Suprapubic skin (tissue), 4 donors: Measurements from ENCODE around the gene RAB27A. TPM values are rescaled to one million over a fixed set of nuclear protein-coding genes. Genes with fewer than 3 reads are reported as not detected.
"Not testable (repeated sequence)": the region's sequence is repeated elsewhere in the genome, so short reads cannot be mapped to it uniquely, and the experiment has no call there.

Experiments
- DNase-seq, 2 donors: peaks; one replicate each; pipeline ENCODE4 v3.0.0-alpha.2; 2019; ENCODE audit warnings: low spot score in 2 of 2
- H3K27ac ChIP-seq: fragments of 200-600 bp; sonication (generic); one replicate; pipeline ENCODE4 v1.5.1; 2019
- H3K27me3 ChIP-seq: fragments of 200-600 bp; sonication (generic); one replicate; pipeline ENCODE4 v1.5.1; 2019
- H3K36me3 ChIP-seq: fragments of 200-600 bp; sonication (generic); one replicate; pipeline ENCODE4 v1.5.1; 2019
- H3K4me1 ChIP-seq: fragments of 200-600 bp; sonication (generic); one replicate; pipeline ENCODE4 v1.5.1; 2019
- H3K4me3 ChIP-seq: fragments of 200-600 bp; sonication (generic); one replicate; pipeline ENCODE4 v1.5.1; 2019; ENCODE audit warnings: mild to moderate bottlenecking
- H3K9me3 ChIP-seq: fragments of 200-600 bp; sonication (generic); one replicate; pipeline ENCODE4 v1.5.1; 2019
- EP300 ChIP-seq: sonication (generic); formaldehyde crosslinking; IDR thresholded peaks from one replicate; pipeline ENCODE4 v1.6.1; 2017; ENCODE audit warnings: antibody characterized with exemption
- POLR2A ChIP-seq, 2 donors: fragments of 450-650 bp; IDR thresholded peaks; one replicate each; pipeline ENCODE4 v1.6.1; 2017; ENCODE audit warnings: antibody characterized with exemption in 2 of 2, mild to moderate bottlenecking in 2 of 2, moderate library complexity in 2 of 2
- POLR2AphosphoS5 ChIP-seq, 3 donors: sonication (generic); formaldehyde crosslinking; IDR thresholded peaks; one replicate each; pipeline ENCODE4 v1.6.1; 2017; ENCODE audit warnings: antibody characterized with exemption in 3 of 3
- WGBS: methylation state at CpG from one replicate; pipeline ENCODE4 v1.1.5; 2018; 5-methylcytosine and 5-hydroxymethylcytosine counted together
- total RNA-seq, 4 donors: library from RNA; depleted of rRNA; stranded (reverse); fragments of >200 nt; gene quantifications; one replicate each; pipeline ENCODE4 v1.1.0, GENCODE V29; 2016
- TF ChIP-seq, protein P1 (sequence below), 2 donors: fragments of 200-600 bp in 1 of 2; fragments of 450-650 bp in 1 of 2; sonication (generic) in 1 of 2; IDR thresholded peaks; one replicate each; pipeline ENCODE4 v1.5.1; 2016 to 2019; ENCODE audit warnings: antibody characterized with exemption in 2 of 2, mild to moderate bottlenecking in 1 of 2, moderate library complexity in 1 of 2

RAB27A gene
- total RNA-seq, 4 donors from 2014 or later, result 7.8 to 16.1 (median 9.2) TPM

DNA sequence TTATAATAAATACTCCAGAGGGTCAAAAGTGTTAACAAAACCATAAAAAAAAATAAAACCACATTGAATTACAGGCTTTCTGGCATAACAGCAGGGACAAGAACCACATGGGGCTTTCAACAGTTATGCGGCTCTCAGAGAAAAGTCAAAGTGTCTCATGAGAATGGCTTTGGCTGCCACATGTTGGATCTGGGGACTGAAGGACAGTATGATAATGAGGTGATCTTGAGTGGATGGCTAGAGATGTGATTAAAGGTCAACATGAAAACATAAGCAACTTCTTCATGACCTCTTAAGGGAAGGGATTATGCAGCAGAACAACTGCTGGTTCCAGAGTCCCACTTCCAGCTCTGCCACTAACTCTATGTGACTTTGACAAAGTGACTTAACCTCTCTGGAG lies 5.2 kb downstream of the RAB27A start:
- H3K27ac ChIP-seq, result no peak overlapping the region
- WGBS, result 81% methylated on average over 1 of the region's 1 CpG
- no peaks in the 10 kb centered on the region for H3K27me3 ChIP-seq
- H3K36me3 ChIP-seq, result no peaks in the 10 kb centered on the region
- H3K4me1 ChIP-seq, result peaks cover 22% of the 10 kb centered on the region
- no peaks in the 10 kb centered on the region for H3K9me3 ChIP-seq
- DNase-seq, result no peak
- no peak for TF ChIP-seq EP300
- TF ChIP-seq, protein P1, sequence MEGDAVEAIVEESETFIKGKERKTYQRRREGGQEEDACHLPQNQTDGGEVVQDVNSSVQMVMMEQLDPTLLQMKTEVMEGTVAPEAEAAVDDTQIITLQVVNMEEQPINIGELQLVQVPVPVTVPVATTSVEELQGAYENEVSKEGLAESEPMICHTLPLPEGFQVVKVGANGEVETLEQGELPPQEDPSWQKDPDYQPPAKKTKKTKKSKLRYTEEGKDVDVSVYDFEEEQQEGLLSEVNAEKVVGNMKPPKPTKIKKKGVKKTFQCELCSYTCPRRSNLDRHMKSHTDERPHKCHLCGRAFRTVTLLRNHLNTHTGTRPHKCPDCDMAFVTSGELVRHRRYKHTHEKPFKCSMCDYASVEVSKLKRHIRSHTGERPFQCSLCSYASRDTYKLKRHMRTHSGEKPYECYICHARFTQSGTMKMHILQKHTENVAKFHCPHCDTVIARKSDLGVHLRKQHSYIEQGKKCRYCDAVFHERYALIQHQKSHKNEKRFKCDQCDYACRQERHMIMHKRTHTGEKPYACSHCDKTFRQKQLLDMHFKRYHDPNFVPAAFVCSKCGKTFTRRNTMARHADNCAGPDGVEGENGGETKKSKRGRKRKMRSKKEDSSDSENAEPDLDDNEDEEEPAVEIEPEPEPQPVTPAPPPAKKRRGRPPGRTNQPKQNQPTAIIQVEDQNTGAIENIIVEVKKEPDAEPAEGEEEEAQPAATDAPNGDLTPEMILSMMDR (IDR thresholded peaks at IDR 0.05), result no peak
- no peak for TF ChIP-seq POLR2AphosphoS5 (IDR thresholded peaks at IDR 0.05)
- no peak for TF ChIP-seq POLR2A (IDR thresholded peaks at IDR 0.05)
- no peak overlapping the region for H3K4me3 ChIP-seq

GRCh38 chr15:55283379-55284147 lies 6.0 kb downstream of the RAB27A start:
- H3K27ac ChIP-seq, result no peak overlapping the region
- TF ChIP-seq POLR2AphosphoS5 (IDR thresholded peaks at IDR 0.05), result no peak
- no peak for TF ChIP-seq POLR2A (IDR thresholded peaks at IDR 0.05)
- TF ChIP-seq, protein P1 (IDR thresholded peaks at IDR 0.05), result no peak
- TF ChIP-seq EP300, result no peak
- 85% methylated on average over 6 of the region's 6 CpGs for WGBS
- H3K4me3 ChIP-seq, result no peak overlapping the region
- no peaks in the 10 kb centered on the region for H3K27me3 ChIP-seq
- H3K36me3 ChIP-seq, result no peaks in the 10 kb centered on the region
- no peaks in the 10 kb centered on the region for H3K9me3 ChIP-seq
- peaks cover 15% of the 10 kb centered on the region for H3K4me1 ChIP-seq
- DNase-seq, result no peak

DNA sequence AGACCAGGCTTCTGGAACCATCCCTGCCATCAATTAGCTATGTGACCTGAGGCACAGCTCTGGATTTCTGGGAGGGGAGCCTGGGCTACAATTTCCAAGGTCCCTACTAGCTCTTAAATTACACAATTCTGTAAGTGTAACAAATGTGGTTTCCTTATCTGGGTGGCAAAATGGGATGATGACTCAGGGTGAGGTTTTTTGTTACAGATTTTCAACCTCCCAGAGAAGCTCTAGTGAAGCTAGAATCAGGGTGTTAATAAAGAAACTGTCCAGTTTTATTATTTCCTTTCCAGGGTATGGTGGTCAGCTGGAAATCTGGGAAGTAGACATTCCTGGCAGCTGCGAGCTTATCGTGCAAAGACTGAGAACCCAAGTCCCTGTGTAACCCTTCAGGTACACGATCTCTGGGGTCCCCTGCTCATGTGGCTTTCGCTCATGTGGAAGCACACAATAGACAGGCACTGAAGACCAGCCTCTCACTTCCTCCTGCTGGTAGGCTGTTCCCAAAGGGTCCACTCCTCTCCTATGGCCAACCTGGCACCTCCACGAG lies 7.3 kb downstream of the RAB27A start:
- WGBS, result 62% methylated on average over 5 of the region's 5 CpGs
- no peak overlapping the region for H3K27ac ChIP-seq
- DNase-seq, result no peak
- H3K4me3 ChIP-seq, result no peak overlapping the region
- TF ChIP-seq EP300 (no peak), POLR2AphosphoS5 (IDR thresholded peaks at IDR 0.05) (no peak), POLR2A (IDR thresholded peaks at IDR 0.05) (no peak)
- TF ChIP-seq, protein P1 (IDR thresholded peaks at IDR 0.05), result no peak
- H3K9me3 ChIP-seq, result no peaks in the 10 kb centered on the region
- peaks cover 10% of the 10 kb centered on the region for H3K4me1 ChIP-seq
- no peaks in the 10 kb centered on the region for H3K27me3 ChIP-seq
- H3K36me3 ChIP-seq, result no peaks in the 10 kb centered on the region

DNA sequence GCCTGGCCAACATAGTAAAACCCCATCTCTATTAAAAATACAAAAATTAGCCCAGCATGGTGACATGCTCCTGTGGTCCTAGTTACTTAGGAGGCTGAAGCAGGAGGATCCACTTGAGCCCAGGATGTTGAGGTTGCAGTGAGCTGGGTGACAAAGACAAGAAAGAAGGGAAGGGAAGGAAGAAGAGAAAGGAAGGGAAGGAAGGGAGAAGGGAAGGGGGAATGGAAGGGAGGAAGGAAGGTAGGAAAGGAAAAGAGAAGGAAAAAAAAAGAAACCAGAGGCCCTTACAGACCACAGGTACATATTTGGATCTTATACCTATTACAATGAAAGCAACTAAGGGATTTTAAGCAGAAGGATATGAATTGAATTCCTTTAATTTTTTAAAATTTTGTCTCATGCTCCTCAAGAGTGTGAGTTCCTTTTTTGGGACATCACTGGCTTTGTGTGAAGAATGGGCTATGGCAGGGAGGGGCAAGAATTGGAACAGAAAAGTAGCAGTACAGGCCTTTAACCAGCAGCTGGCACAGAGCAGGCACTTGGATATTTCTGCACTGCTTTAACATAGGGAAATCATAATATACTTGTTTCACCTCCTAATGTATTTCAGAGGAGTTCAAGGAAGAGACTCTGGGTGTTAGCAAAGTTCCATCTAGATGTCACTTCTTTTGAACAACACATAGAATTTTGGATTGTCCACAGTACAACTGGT lies 7.9 kb downstream of the RAB27A start:
- Histone ChIP-seq H3K4me3 (no peak overlapping the region), H3K4me1 (peaks cover 10% of the 10 kb centered on the region), H3K27ac (no peak overlapping the region), H3K27me3 (no peaks in the 10 kb centered on the region), H3K36me3 (no peaks in the 10 kb centered on the region), H3K9me3 (no peaks in the 10 kb centered on the region)
- no peak for DNase-seq
- TF ChIP-seq POLR2A (IDR thresholded peaks at IDR 0.05), result no peak
- TF ChIP-seq, protein P1 (IDR thresholded peaks at IDR 0.05), result no peak
- no peak for TF ChIP-seq EP300
- no peak for TF ChIP-seq POLR2AphosphoS5 (IDR thresholded peaks at IDR 0.05)

GRCh38 chr15:55280589-55280988 lies 9.0 kb downstream of the RAB27A start:
- H3K27me3 ChIP-seq, H3K9me3 ChIP-seq, H3K4me3 ChIP-seq, H3K27ac ChIP-seq, DNase-seq, H3K36me3 ChIP-seq: not testable (repeated sequence)
- peaks cover 10% of the 10 kb centered on the region for H3K4me1 ChIP-seq
- WGBS, result 79% methylated on average over 2 of the region's 2 CpGs
